ENCODE measurements around the gene ATF1. TPM values are rescaled to one million over a fixed set of nuclear protein-coding genes. Genes with fewer than 3 reads are reported as not detected.

ATF1 gene
- total RNA-seq, 5 donors from 2014 or later (not counting 1 experiment from before 2014, with no cell fraction given) = 33.2 to 42.8 (median 35.5) TPM

DNA sequence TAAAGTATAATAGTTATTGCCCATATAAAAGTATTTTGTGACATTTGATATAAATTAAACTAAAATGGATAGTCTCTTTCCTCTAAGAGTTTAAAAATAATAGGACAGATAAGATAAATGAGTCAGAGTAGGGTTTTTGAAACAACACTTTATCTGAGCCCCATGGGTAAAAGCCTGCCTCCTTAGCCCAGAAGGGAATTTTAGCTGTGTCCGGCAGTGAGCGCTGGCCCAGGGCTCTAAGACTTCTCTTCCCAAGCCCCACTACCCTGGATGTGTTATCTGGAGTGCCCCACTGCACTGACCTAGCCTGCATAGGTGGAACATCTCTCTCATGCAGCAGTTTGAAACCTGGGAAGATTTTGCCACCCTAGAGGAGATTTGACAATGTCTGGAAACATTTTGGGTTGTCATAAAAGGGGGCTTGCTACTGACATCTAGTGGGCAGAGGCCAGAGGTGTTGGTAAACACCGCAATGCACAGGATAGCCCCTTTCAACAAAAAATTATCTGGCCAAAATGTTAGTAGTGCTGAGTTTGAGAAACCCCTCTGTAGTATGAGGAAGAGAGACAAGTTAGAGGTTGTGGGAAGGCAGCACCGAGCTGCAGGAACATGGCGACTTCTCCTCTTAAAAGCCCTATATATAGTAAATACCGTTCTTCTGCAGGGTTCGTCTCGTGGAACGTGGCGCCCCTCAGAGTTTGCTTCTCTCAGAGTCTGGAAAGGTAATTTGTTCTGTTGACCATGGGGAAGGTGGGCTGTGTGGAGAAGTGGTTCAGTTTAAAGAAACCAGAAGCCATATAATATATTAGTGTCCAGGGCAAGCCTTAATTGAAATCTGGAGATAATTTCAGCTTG, 29.3 kb upstream of the ATF1 start:
- H3K27ac ChIP-seq (ENCODE audit: low read length) = no peak overlapping the region
- H3K4me1 Mint-ChIP-seq = no peaks in the 10 kb centered on the region
- POLR2A ChIA-PET = no interaction called here
- DNase-seq (peak in 11 of 35 experiments; percentile 2 to 39 (median 8)), ATAC-seq (replicated peaks in 1 of 4) (peak in 3 of 4 experiments; percentile 23 to 48 (median 47))
- H3K9me3 Mint-ChIP-seq = no peaks in the 10 kb centered on the region
- H3K27me3 ChIP-seq (replicated peaks in 1 of 2; ENCODE audit: control insufficient read depth in 2 of 2, extremely low read depth in 1 of 2, insufficient read depth in 2 of 2, low read length in 1 of 2) = no peaks in the 10 kb centered on the region
- CTCF ChIA-PET = no interaction called here
- H3K36me3 ChIP-seq (ENCODE audit: control insufficient read depth in 2 of 2, extremely low read depth in 1 of 2, insufficient read depth in 1 of 2, low read length in 1 of 2) = peaks cover 14 to 84% of the 10 kb centered on the region in 2 donors
- H3K36me3 Mint-ChIP-seq = peaks cover 67% of the 10 kb centered on the region
- H3K4me1 ChIP-seq (ENCODE audit: control insufficient read depth in 1 of 2, extremely low read depth in 1 of 2, insufficient read depth in 2 of 2, low read length in 2 of 2) = no peaks in the 10 kb centered on the region
- H3K27ac Mint-ChIP-seq = no peak overlapping the region
- H3K9me3 ChIP-seq = no peaks in the 10 kb centered on the region
- no peak overlapping the region for H3K4me3 Mint-ChIP-seq
- no peak overlapping the region for H3K4me3 ChIP-seq (ENCODE audit: control insufficient read depth in 1 of 2, extremely low read depth in 1 of 2, low read length in 1 of 2)
- WGBS (ENCODE audit: insufficient coverage) = no CpG with 5 or more reads among the region's 10 CpGs
- H3K27me3 Mint-ChIP-seq = no peaks in the 10 kb centered on the region

DNA sequence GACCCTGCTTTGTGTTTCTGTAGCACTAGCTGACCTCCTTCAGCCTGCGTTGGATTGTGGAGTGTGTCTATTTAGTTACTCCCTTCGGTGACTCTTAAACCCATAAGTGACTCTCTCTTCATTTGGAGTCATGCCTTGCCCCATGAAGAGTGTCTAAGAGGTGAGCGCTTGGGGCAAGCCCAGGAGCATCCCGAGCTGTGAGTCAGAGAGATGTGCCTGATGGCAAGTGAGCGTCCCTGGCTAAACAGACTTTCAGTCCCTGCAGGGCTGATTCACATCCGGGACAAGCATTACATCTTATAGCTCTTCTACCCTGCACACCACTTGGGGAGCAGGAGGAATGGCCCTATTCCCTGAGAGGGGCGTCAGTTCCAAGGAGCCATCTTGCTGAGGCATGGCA, 24.3 kb upstream of the ATF1 start:
- no peak overlapping the region for H3K27ac Mint-ChIP-seq
- H3K27ac ChIP-seq (ENCODE audit: low read length) = no peak overlapping the region
- no peak for ATAC-seq (replicated peaks in 1 of 4)
- no peak for DNase-seq
- H3K4me1 Mint-ChIP-seq = no peaks in the 10 kb centered on the region
- H3K9me3 ChIP-seq = no peaks in the 10 kb centered on the region
- CTCF ChIA-PET = interaction anchor here in 1 of 2 donors (0.6 kb wide), 1 partner anchor 264 kb away, joined by 3 read pairs; no protein-coding TSS in a partner anchor
- peaks cover 67% of the 10 kb centered on the region for H3K36me3 Mint-ChIP-seq
- H3K27me3 Mint-ChIP-seq = no peaks in the 10 kb centered on the region
- H3K4me3 Mint-ChIP-seq = no peak overlapping the region
- POLR2A ChIA-PET = no interaction called here
- no peak overlapping the region for H3K4me3 ChIP-seq (ENCODE audit: control insufficient read depth in 1 of 2, extremely low read depth in 1 of 2, low read length in 1 of 2)
- WGBS (ENCODE audit: insufficient coverage) = 96% methylated on average over 4 of the region's 7 CpGs
- H3K27me3 ChIP-seq (replicated peaks in 1 of 2; ENCODE audit: control insufficient read depth in 2 of 2, extremely low read depth in 1 of 2, insufficient read depth in 2 of 2, low read length in 1 of 2) = no peaks in the 10 kb centered on the region
- H3K9me3 Mint-ChIP-seq = no peaks in the 10 kb centered on the region
- H3K36me3 ChIP-seq (ENCODE audit: control insufficient read depth in 2 of 2, extremely low read depth in 1 of 2, insufficient read depth in 1 of 2, low read length in 1 of 2) = peaks cover 15 to 84% of the 10 kb centered on the region in 2 donors
- H3K4me1 ChIP-seq (ENCODE audit: control insufficient read depth in 1 of 2, extremely low read depth in 1 of 2, insufficient read depth in 2 of 2, low read length in 2 of 2) = no peaks in the 10 kb centered on the region

DNA sequence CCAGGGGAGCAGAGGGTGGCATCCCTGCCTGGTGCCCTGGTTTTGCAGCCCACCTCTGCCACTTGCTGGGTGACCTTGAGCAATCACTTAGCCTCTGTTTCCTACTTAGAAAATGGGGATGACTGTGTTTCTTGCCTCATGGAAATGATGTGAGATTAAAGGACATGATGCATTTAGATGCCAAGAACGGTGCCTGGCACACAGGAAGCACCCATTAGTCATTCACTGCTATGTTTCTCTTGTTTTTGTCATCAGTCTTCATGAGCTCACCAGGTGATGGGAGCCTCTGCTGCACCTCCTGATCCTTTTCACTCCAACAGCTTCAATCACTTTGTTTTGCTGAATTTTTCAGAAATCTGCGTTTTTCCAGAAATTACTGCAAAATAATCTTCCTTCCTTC, 23.6 kb upstream of the ATF1 start:
- POLR2A ChIA-PET = interaction anchor here in 1 of 2 donors (0.6 kb wide), 1 partner anchor 317 kb away, joined by 3 read pairs; no protein-coding TSS in a partner anchor
- H3K9me3 Mint-ChIP-seq = no peaks in the 10 kb centered on the region
- no peak overlapping the region for H3K4me3 Mint-ChIP-seq
- CTCF ChIA-PET = no interaction called here
- WGBS (ENCODE audit: insufficient coverage) = 100% methylated on average over 1 of the region's 2 CpGs
- DNase-seq (no peak), ATAC-seq (replicated peaks in 1 of 4) (no peak)
- Histone ChIP-seq H3K4me3 (ENCODE audit: control insufficient read depth in 1 of 2, extremely low read depth in 1 of 2, low read length in 1 of 2) (no peak overlapping the region), H3K27me3 (replicated peaks in 1 of 2; ENCODE audit: control insufficient read depth in 2 of 2, extremely low read depth in 1 of 2, insufficient read depth in 2 of 2, low read length in 1 of 2) (no peaks in the 10 kb centered on the region), H3K36me3 (ENCODE audit: control insufficient read depth in 2 of 2, extremely low read depth in 1 of 2, insufficient read depth in 1 of 2, low read length in 1 of 2) (peaks cover 16 to 81% of the 10 kb centered on the region in 2 donors), H3K4me1 (ENCODE audit: control insufficient read depth in 1 of 2, extremely low read depth in 1 of 2, insufficient read depth in 2 of 2, low read length in 2 of 2) (no peaks in the 10 kb centered on the region), H3K27ac (ENCODE audit: low read length) (no peak overlapping the region), H3K9me3 (no peaks in the 10 kb centered on the region)
- H3K4me1 Mint-ChIP-seq = no peaks in the 10 kb centered on the region
- H3K27me3 Mint-ChIP-seq = no peaks in the 10 kb centered on the region
- H3K36me3 Mint-ChIP-seq = peaks cover 64% of the 10 kb centered on the region
- no peak overlapping the region for H3K27ac Mint-ChIP-seq

DNA sequence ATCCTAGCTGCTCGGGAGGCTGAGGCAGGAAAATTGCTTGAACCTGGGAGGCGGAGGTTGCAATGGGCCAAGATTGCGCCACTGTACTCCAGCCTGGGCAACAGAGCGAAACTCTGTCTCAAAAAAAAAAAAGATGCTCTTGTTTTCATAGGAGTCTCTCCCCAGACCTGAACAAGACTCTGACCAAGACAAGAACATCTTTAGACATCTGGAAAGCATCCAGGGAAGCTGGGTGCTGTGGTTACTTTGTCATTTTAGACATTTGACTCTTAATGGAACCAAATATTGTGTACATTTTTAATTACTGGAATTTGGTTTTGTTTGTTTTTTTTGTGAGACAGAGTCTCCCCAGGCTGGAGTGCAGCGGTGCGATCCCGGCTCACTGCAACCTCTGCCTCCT, 21.1 kb upstream of the ATF1 start:
- H3K27me3 Mint-ChIP-seq = no peaks in the 10 kb centered on the region
- ChIA-PET CTCF (interaction anchor here in 1 of 2 donors (0.6 to 0.7 kb wide), 2 partner anchors 26 to 279 kb away, joined by 3 to 4 read pairs; no protein-coding TSS in a partner anchor), POLR2A (no interaction called here)
- no peaks in the 10 kb centered on the region for H3K9me3 Mint-ChIP-seq
- no peak for ATAC-seq (replicated peaks in 1 of 4)
- no peak overlapping the region for H3K4me3 Mint-ChIP-seq
- Histone ChIP-seq H3K9me3 (no peaks in the 10 kb centered on the region), H3K36me3 (ENCODE audit: control insufficient read depth in 2 of 2, extremely low read depth in 1 of 2, insufficient read depth in 1 of 2, low read length in 1 of 2) (peaks cover 15 to 78% of the 10 kb centered on the region in 2 donors), H3K4me3 (ENCODE audit: control insufficient read depth in 1 of 2, extremely low read depth in 1 of 2, low read length in 1 of 2) (no peak overlapping the region), H3K27me3 (replicated peaks in 1 of 2; ENCODE audit: control insufficient read depth in 2 of 2, extremely low read depth in 1 of 2, insufficient read depth in 2 of 2, low read length in 1 of 2) (no peaks in the 10 kb centered on the region), H3K27ac (ENCODE audit: low read length) (no peak overlapping the region), H3K4me1 (ENCODE audit: control insufficient read depth in 1 of 2, extremely low read depth in 1 of 2, insufficient read depth in 2 of 2, low read length in 2 of 2) (no peaks in the 10 kb centered on the region)
- no peak overlapping the region for H3K27ac Mint-ChIP-seq
- no peak for DNase-seq
- no peaks in the 10 kb centered on the region for H3K4me1 Mint-ChIP-seq
- peaks cover 61% of the 10 kb centered on the region for H3K36me3 Mint-ChIP-seq
- WGBS (ENCODE audit: insufficient coverage) = 83% methylated on average over 2 of the region's 7 CpGs

DNA sequence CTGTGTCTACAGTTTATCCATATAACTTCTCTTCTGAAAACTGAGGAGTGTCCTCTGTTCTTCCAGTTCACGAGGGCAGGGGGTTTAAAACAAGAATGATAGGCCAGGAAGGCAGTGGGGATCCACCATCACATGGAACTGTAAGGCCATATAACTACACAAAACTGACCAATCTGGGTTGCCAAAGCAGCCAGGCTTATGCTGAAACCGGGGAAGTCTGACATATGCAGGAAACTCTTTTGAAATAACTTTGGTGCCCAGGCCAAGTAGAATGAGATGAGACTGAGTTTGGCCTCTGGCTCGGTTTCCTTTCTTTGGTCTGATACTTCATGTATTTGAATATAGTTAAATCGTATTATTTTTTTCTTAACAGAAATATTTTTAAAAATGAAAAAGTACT, 18.0 kb upstream of the ATF1 start:
- no peak overlapping the region for H3K27ac ChIP-seq (ENCODE audit: low read length)
- CTCF ChIA-PET = interaction anchor here in 1 of 2 donors (0.8 kb wide), 1 partner anchor 41 kb away, joined by 3 read pairs; no protein-coding TSS in a partner anchor
- Mint-ChIP-seq H3K27me3 (no peaks in the 10 kb centered on the region), H3K4me1 (no peaks in the 10 kb centered on the region), H3K27ac (no peak overlapping the region), H3K36me3 (peaks cover 62% of the 10 kb centered on the region), H3K9me3 (no peaks in the 10 kb centered on the region), H3K4me3 (no peak overlapping the region)
- H3K9me3 ChIP-seq = no peaks in the 10 kb centered on the region
- no peak overlapping the region for H3K4me3 ChIP-seq (ENCODE audit: control insufficient read depth in 1 of 2, extremely low read depth in 1 of 2, low read length in 1 of 2)
- no peak for DNase-seq
- no CpG with 5 or more reads among the region's 4 CpGs for WGBS (ENCODE audit: insufficient coverage)
- POLR2A ChIA-PET = no interaction called here
- ATAC-seq (replicated peaks in 1 of 4) = no peak
- H3K27me3 ChIP-seq (replicated peaks in 1 of 2; ENCODE audit: control insufficient read depth in 2 of 2, extremely low read depth in 1 of 2, insufficient read depth in 2 of 2, low read length in 1 of 2) = no peaks in the 10 kb centered on the region
- H3K36me3 ChIP-seq (ENCODE audit: control insufficient read depth in 2 of 2, extremely low read depth in 1 of 2, insufficient read depth in 1 of 2, low read length in 1 of 2) = peaks cover 9 to 54% of the 10 kb centered on the region in 2 donors
- H3K4me1 ChIP-seq (ENCODE audit: control insufficient read depth in 1 of 2, extremely low read depth in 1 of 2, insufficient read depth in 2 of 2, low read length in 2 of 2) = no peaks in the 10 kb centered on the region

DNA sequence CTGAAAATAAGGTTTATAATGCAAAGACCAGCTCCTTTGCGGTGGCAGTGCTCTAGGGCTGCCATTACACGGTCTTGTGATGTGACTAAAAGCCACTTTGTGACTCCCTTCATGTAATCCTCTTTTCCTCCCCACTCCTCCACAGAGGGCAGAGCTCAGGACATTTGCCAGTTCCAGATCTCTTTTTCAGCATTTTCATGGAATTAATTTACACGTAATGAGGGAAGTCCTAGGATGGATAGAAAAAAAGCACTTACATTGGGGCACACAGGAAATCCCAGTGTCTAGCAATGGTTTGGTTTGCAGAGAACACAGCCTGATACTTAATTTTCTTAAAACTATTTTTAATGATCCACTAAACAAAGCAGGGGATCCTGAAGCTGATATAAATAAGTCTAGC, 17.5 kb upstream of the ATF1 start:
- ChIA-PET POLR2A (no interaction called here), CTCF (no interaction called here)
- no peaks in the 10 kb centered on the region for H3K27me3 Mint-ChIP-seq

More for the DNA sequence above, 17.5 kb upstream of the ATF1 start:
- no peaks in the 10 kb centered on the region for H3K4me1 Mint-ChIP-seq
- no peak overlapping the region for H3K4me3 Mint-ChIP-seq
- H3K36me3 Mint-ChIP-seq = peaks cover 56% of the 10 kb centered on the region
- no peak for DNase-seq
- ATAC-seq (replicated peaks in 1 of 4) = no peak
- no peak overlapping the region for H3K27ac ChIP-seq (ENCODE audit: low read length)
- no peak overlapping the region for H3K27ac Mint-ChIP-seq
- H3K4me1 ChIP-seq (ENCODE audit: control insufficient read depth in 1 of 2, extremely low read depth in 1 of 2, insufficient read depth in 2 of 2, low read length in 2 of 2) = no peaks in the 10 kb centered on the region
- peaks cover 9 to 48% of the 10 kb centered on the region in 2 donors for H3K36me3 ChIP-seq (ENCODE audit: control insufficient read depth in 2 of 2, extremely low read depth in 1 of 2, insufficient read depth in 1 of 2, low read length in 1 of 2)
- no peak overlapping the region for H3K4me3 ChIP-seq (ENCODE audit: control insufficient read depth in 1 of 2, extremely low read depth in 1 of 2, low read length in 1 of 2)
- no peaks in the 10 kb centered on the region for H3K9me3 ChIP-seq
- 100% methylated on average over 3 of the region's 3 CpGs for WGBS (ENCODE audit: insufficient coverage)
- no peaks in the 10 kb centered on the region for H3K27me3 ChIP-seq (replicated peaks in 1 of 2; ENCODE audit: control insufficient read depth in 2 of 2, extremely low read depth in 1 of 2, insufficient read depth in 2 of 2, low read length in 1 of 2)
- no peaks in the 10 kb centered on the region for H3K9me3 Mint-ChIP-seq

All from T-cell (primary cell).